ENCODE results near the gene ENAH.

ENAH gene

DNA sequence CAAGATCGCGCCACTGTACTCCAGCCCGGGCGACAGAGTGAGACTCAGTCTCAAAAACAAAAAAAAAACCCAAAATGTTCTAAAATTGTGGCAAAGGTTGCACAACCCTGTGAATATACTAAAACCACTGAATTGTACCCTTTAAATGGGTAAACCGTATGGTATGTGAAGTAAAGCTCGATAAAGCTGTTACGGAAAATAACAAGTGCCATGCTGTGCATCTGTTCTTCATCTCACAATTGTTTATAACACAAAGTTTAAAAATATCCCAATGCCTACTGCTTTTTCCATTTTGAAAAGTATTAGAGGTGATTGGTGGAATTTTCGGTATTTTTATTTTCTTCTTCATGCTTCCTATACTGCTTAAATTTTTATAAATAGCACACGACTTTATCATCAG lies 111.5 kb downstream of the ENAH start:
- H3K4me2 ChIP-seq (ENCODE audit: low read length): no peak overlapping the region
- no peaks in the 10 kb centered on the region for H3F3A ChIP-seq (ENCODE audit: control insufficient read depth, insufficient read depth)
- no peaks in the 10 kb centered on the region for H3K9me2 ChIP-seq (replicated peaks; ENCODE audit: control insufficient read depth, low read length)
- H3K36me3 ChIP-seq (ENCODE audit: control insufficient read depth, low read length): no peaks in the 10 kb centered on the region
- H3K27me3 ChIP-seq (ENCODE audit: control insufficient read depth, low read length): no peaks in the 10 kb centered on the region
- no peak overlapping the region for H3K27ac ChIP-seq (ENCODE audit: low read depth, low read length)
- H3K9me3 ChIP-seq (ENCODE audit: control insufficient read depth, insufficient read depth, low read length): no peaks in the 10 kb centered on the region
- no peaks in the 10 kb centered on the region for H3K4me1 ChIP-seq (ENCODE audit: control insufficient read depth, low read length)
- TF ChIP-seq, protein P1, sequence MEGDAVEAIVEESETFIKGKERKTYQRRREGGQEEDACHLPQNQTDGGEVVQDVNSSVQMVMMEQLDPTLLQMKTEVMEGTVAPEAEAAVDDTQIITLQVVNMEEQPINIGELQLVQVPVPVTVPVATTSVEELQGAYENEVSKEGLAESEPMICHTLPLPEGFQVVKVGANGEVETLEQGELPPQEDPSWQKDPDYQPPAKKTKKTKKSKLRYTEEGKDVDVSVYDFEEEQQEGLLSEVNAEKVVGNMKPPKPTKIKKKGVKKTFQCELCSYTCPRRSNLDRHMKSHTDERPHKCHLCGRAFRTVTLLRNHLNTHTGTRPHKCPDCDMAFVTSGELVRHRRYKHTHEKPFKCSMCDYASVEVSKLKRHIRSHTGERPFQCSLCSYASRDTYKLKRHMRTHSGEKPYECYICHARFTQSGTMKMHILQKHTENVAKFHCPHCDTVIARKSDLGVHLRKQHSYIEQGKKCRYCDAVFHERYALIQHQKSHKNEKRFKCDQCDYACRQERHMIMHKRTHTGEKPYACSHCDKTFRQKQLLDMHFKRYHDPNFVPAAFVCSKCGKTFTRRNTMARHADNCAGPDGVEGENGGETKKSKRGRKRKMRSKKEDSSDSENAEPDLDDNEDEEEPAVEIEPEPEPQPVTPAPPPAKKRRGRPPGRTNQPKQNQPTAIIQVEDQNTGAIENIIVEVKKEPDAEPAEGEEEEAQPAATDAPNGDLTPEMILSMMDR (IDR thresholded peaks at IDR 0.05; ENCODE audit: low read depth, low read length, poor library complexity, severe bottlenecking): no peak
- no peak for TF ChIP-seq EZH2phosphoT487 (IDR thresholded peaks at IDR 0.05; ENCODE audit: borderline replicate concordance, low read length)
- no peak overlapping the region for H3K4me3 ChIP-seq (ENCODE audit: low read length)
- H4K20me1 ChIP-seq (ENCODE audit: control insufficient read depth, insufficient read depth, low read depth, low read length): no peaks in the 10 kb centered on the region
- no peaks in the 10 kb centered on the region for H3K79me2 ChIP-seq (ENCODE audit: control insufficient read depth, low read length)

DNA sequence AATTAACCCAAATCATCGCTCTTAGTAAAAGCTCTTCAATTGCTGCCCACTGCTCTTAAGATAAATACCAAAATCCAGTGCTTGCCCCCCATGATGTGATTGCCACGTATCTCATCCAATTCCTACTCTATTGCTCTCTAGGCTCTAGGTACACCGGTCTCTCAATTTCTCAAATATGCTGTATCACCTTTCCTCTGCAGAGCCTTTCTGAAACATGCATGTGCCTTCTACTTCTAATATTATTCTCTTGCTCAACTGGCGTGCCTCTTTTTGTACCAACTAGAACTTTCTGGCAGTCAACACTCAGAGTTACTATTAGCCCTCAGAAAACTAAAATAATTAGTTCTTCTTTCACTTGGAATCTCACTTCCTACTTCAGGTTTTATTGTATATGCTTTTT lies 113.3 kb downstream of the ENAH start:
- no peaks in the 10 kb centered on the region for H3K9me3 ChIP-seq (ENCODE audit: control insufficient read depth, insufficient read depth, low read length)
- TF ChIP-seq EZH2phosphoT487 (IDR thresholded peaks at IDR 0.05; ENCODE audit: borderline replicate concordance, low read length): no peak
- TF ChIP-seq, protein P1 (IDR thresholded peaks at IDR 0.05; ENCODE audit: low read depth, low read length, poor library complexity, severe bottlenecking): no peak
- no peak overlapping the region for H3K27ac ChIP-seq (ENCODE audit: low read depth, low read length)
- H3K9me2 ChIP-seq (replicated peaks; ENCODE audit: control insufficient read depth, low read length): no peaks in the 10 kb centered on the region
- H3K4me1 ChIP-seq (ENCODE audit: control insufficient read depth, low read length): no peaks in the 10 kb centered on the region
- H3K36me3 ChIP-seq (ENCODE audit: control insufficient read depth, low read length): no peaks in the 10 kb centered on the region
- no peaks in the 10 kb centered on the region for H4K20me1 ChIP-seq (ENCODE audit: control insufficient read depth, insufficient read depth, low read depth, low read length)
- peaks cover 3% of the 10 kb centered on the region for H3K27me3 ChIP-seq (ENCODE audit: control insufficient read depth, low read length)
- no peak overlapping the region for H3K4me3 ChIP-seq (ENCODE audit: low read length)
- no peak overlapping the region for H3K4me2 ChIP-seq (ENCODE audit: low read length)
- H3K79me2 ChIP-seq (ENCODE audit: control insufficient read depth, low read length): no peaks in the 10 kb centered on the region
- no peaks in the 10 kb centered on the region for H3F3A ChIP-seq (ENCODE audit: control insufficient read depth, insufficient read depth)

DNA sequence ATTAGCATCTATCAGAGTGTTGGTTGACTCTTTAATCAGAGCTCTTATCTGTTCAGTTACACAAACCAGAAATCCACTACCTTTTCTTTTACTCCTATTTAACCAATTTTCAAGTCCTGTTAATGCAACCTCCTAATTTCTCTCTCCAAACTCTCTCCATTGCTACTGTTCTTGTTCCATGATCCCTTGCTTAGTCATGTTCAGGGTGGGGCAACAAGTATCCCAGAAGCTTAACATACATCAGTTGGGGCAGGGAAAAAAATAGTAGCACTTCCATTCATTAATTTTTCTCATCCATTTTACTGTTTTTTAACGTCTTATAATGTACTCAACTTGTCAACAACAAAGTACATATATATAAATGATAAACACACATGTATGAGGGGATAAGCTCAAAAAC lies 113.9 kb downstream of the ENAH start:
- no peak overlapping the region for H3K4me2 ChIP-seq (ENCODE audit: low read length)
- no peaks in the 10 kb centered on the region for H3K9me3 ChIP-seq (ENCODE audit: control insufficient read depth, insufficient read depth, low read length)
- no peak overlapping the region for H3K4me3 ChIP-seq (ENCODE audit: low read length)
- TF ChIP-seq, protein P1 (IDR thresholded peaks at IDR 0.05; ENCODE audit: low read depth, low read length, poor library complexity, severe bottlenecking): no peak
- no peak for TF ChIP-seq EZH2phosphoT487 (IDR thresholded peaks at IDR 0.05; ENCODE audit: borderline replicate concordance, low read length)
- H3F3A ChIP-seq (ENCODE audit: control insufficient read depth, insufficient read depth): no peaks in the 10 kb centered on the region
- H3K9me2 ChIP-seq (replicated peaks; ENCODE audit: control insufficient read depth, low read length): no peaks in the 10 kb centered on the region
- peaks cover 4% of the 10 kb centered on the region for H3K27me3 ChIP-seq (ENCODE audit: control insufficient read depth, low read length)
- no peaks in the 10 kb centered on the region for H3K4me1 ChIP-seq (ENCODE audit: control insufficient read depth, low read length)
- H3K79me2 ChIP-seq (ENCODE audit: control insufficient read depth, low read length): no peaks in the 10 kb centered on the region
- H3K27ac ChIP-seq (ENCODE audit: low read depth, low read length): no peak overlapping the region
- H4K20me1 ChIP-seq (ENCODE audit: control insufficient read depth, insufficient read depth, low read depth, low read length): no peaks in the 10 kb centered on the region
- no peaks in the 10 kb centered on the region for H3K36me3 ChIP-seq (ENCODE audit: control insufficient read depth, low read length)
